Calu3 (cell line): ENCODE data around the gene IL1A. TPM values are rescaled to one million over a fixed set of nuclear protein-coding genes. Genes with fewer than 3 reads are reported as not detected.

Experiments
- BruUV-seq: library from RNA; stranded (reverse); fragments of 400-500 nt; replicated peaks from 2 replicates; lab custom pipeline; 2021; lab: Mats Ljungman, UMichigan
- CTCF ChIA-PET: fragments of 300-600 bp; sonication (Branson Sonifier 250); formaldehyde crosslinking; loops from one replicate; lab custom pipeline; 2022; ENCODE audit warnings: antibody characterized with exemption; lab: Charles Lee
- DNase-seq: peaks from one replicate; pipeline ENCODE4 v3.0.0; 2022
- H3K27ac Mint-ChIP-seq: one replicate; pipeline ENCODE4 v1.8.0; 2022; ENCODE audit warnings: mixed read lengths; ENCODE audit not compliant: unreplicated experiment
- H3K27me3 Mint-ChIP-seq: one replicate; pipeline ENCODE4 v1.8.0; 2022; ENCODE audit warnings: mixed read lengths; ENCODE audit not compliant: unreplicated experiment
- H3K36me3 Mint-ChIP-seq: one replicate; pipeline ENCODE4 v1.8.0; 2022; ENCODE audit warnings: mild to moderate bottlenecking, moderate library complexity, mixed read lengths; ENCODE audit not compliant: insufficient read depth, unreplicated experiment
- H3K4me1 Mint-ChIP-seq: one replicate; pipeline ENCODE4 v1.8.0; 2022; ENCODE audit warnings: mild to moderate bottlenecking, low read depth, mixed read lengths; ENCODE audit not compliant: unreplicated experiment
- H3K4me3 Mint-ChIP-seq: one replicate; pipeline ENCODE4 v1.8.0; 2022; ENCODE audit warnings: mild to moderate bottlenecking, low read depth, moderate library complexity, mixed read lengths; ENCODE audit not compliant: unreplicated experiment
- H3K9me3 Mint-ChIP-seq: one replicate; pipeline ENCODE4 v1.8.0; 2022; ENCODE audit warnings: low read depth, mixed read lengths; ENCODE audit not compliant: unreplicated experiment
- intact Hi-C: fragments of 100-400 bp; cut with micrococcal nuclease; formaldehyde crosslinking; loops from one replicate; pipeline ENCODE4 v1.10.0; 2022; ENCODE audit not compliant: unreplicated experiment
- total RNA-seq: library from RNA; stranded (reverse); gene quantifications from 2 replicates; pipeline ENCODE4 v1.2.3, GENCODE V29; 2022
- TF ChIP-seq, protein P1 (sequence below): fragments of 200-600 bp; IDR thresholded peaks from one replicate; pipeline ENCODE4 v1.8.0; 2022; ENCODE audit warnings: antibody characterized with exemption; ENCODE audit not compliant: unreplicated experiment

Gene IL1A
- total RNA-seq, 1 experiment from 2014 or later = 14.4 TPM

GRCh38 chr2:112795774-112796173 lies 11.5 kb upstream of the IL1A start:
- intact Hi-C loops = no loop called here
- Mint-ChIP-seq H3K4me3 (peak overlapping the region; percentile 43), H3K27ac (peak overlapping the region; percentile 99), H3K9me3 (peaks cover 11% of the 10 kb centered on the region), H3K4me1 (peaks cover 83% of the 10 kb centered on the region), H3K36me3 (peaks cover 30% of the 10 kb centered on the region), H3K27me3 (no peaks in the 10 kb centered on the region)
- TF ChIP-seq, protein P1, sequence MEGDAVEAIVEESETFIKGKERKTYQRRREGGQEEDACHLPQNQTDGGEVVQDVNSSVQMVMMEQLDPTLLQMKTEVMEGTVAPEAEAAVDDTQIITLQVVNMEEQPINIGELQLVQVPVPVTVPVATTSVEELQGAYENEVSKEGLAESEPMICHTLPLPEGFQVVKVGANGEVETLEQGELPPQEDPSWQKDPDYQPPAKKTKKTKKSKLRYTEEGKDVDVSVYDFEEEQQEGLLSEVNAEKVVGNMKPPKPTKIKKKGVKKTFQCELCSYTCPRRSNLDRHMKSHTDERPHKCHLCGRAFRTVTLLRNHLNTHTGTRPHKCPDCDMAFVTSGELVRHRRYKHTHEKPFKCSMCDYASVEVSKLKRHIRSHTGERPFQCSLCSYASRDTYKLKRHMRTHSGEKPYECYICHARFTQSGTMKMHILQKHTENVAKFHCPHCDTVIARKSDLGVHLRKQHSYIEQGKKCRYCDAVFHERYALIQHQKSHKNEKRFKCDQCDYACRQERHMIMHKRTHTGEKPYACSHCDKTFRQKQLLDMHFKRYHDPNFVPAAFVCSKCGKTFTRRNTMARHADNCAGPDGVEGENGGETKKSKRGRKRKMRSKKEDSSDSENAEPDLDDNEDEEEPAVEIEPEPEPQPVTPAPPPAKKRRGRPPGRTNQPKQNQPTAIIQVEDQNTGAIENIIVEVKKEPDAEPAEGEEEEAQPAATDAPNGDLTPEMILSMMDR = no peak
- no TSS peak for BruUV-seq
- DNase-seq = peak; percentile 79
- CTCF ChIA-PET = interaction anchor here (0.9 to 1.7 kb wide), 4 partner anchors 11 to 163 kb away, joined by 3 to 9 read pairs (median 4); partner anchors contain the start of gene IL1A

GRCh38 chr2:112794841-112795240 lies 10.5 kb upstream of the IL1A start:
- H3K27ac Mint-ChIP-seq = peak overlapping the region; percentile 99
- peaks cover 30% of the 10 kb centered on the region for H3K36me3 Mint-ChIP-seq
- TF ChIP-seq, protein P1 = no peak
- peaks cover 7% of the 10 kb centered on the region for H3K9me3 Mint-ChIP-seq
- intact Hi-C loops = loop anchor here (1.0 kb wide), 1 partner anchor 9 kb away; no protein-coding TSS in a partner anchor
- peak; percentile 63 for DNase-seq
- no peak overlapping the region for H3K4me3 Mint-ChIP-seq
- no peaks in the 10 kb centered on the region for H3K27me3 Mint-ChIP-seq
- peaks cover 84% of the 10 kb centered on the region for H3K4me1 Mint-ChIP-seq
- CTCF ChIA-PET = interaction anchor here (1.2 to 1.7 kb wide), 3 partner anchors 10 to 164 kb away, joined by 3 to 9 read pairs (median 4); partner anchors contain the start of gene IL1A
- BruUV-seq = no TSS peak

- peaks cover 7% of the 10 kb centered on the region for H3K9me3 Mint-ChIP-seq
- H3K27ac Mint-ChIP-seq = peak overlapping the region; percentile 99
- intact Hi-C loops = loop anchor here (1.0 kb wide), 1 partner anchor 10 kb away; no protein-coding TSS in a partner anchor
- no peaks in the 10 kb centered on the region for H3K27me3 Mint-ChIP-seq
- H3K4me1 Mint-ChIP-seq = peaks cover 81% of the 10 kb centered on the region
- no TSS peak for BruUV-seq
- TF ChIP-seq, protein P1 = no peak
- peak overlapping the region; percentile 47 for H3K4me3 Mint-ChIP-seq
- H3K36me3 Mint-ChIP-seq = peaks cover 30% of the 10 kb centered on the region
- CTCF ChIA-PET = interaction anchor here (0.9 kb wide), 1 partner anchor 91 kb away, joined by 3 read pairs; no protein-coding TSS in a partner anchor
- peak; percentile 82 for DNase-seq
These were observed 9.9 kb upstream of the IL1A start for GRCh38 chr2:112794131-112794733.

GRCh38 chr2:112793449-112793978 lies 9.2 kb upstream of the IL1A start:
- H3K27me3 Mint-ChIP-seq = no peaks in the 10 kb centered on the region
- TSS peak; percentile 96 for BruUV-seq
- peak overlapping the region; percentile 47 for H3K4me3 Mint-ChIP-seq
- peaks cover 82% of the 10 kb centered on the region for H3K4me1 Mint-ChIP-seq
- no peak for DNase-seq
- TF ChIP-seq, protein P1 = no peak
- intact Hi-C loops = no loop called here
- CTCF ChIA-PET = interaction anchor here (0.7 to 0.9 kb wide), 2 partner anchors 65 to 91 kb away, joined by 3 read pairs; no protein-coding TSS in a partner anchor
- H3K9me3 Mint-ChIP-seq = peaks cover 9% of the 10 kb centered on the region
- H3K27ac Mint-ChIP-seq = peak overlapping the region; percentile 99
- peaks cover 30% of the 10 kb centered on the region for H3K36me3 Mint-ChIP-seq
